ENCODE measurements around the gene RGPD5. TPM values are rescaled to one million over a fixed set of nuclear protein-coding genes. Genes with fewer than 3 reads are reported as not detected.

The RGPD5 gene
- total RNA-seq = 14.0 and 36.6 TPM in 2 replicates

DNA sequence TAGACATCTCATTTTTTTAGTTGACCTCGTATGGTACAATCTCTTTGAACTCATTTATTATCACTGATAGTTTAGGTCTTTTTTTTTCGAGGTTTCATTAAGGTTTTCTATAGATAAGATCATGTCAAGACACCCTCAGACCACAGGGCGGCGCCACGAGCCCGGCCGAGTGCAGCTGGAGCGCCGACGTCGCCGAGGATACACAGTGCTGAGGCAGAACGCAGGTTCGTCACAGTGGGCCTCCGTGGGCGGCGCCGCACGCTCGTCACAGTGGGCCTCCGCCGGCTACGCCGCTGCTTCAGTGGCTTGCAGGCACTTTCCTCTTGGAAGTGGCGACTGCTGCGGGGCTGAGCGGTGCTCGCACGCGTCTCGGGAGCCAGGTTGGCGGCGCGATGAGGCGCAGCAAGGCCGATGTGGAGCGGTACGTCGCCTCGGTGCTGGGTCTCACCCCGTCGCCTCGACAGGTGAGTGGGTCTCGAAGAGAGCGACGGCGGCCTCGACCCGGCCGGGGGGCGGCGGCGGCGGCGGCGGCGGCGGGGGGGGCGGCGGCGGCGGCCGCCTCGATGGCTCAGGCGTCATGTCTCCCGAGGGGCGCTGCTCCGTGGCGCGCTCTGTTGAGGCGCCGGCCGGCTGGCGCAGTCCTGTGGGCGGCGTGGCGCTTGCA is at the start of gene RGPD5:
TSS of gene RGPD5 (plus strand) at position 232 of the 664 bp plus-strand sequence. CDS start at position 393, 161 bp downstream.

DNA sequence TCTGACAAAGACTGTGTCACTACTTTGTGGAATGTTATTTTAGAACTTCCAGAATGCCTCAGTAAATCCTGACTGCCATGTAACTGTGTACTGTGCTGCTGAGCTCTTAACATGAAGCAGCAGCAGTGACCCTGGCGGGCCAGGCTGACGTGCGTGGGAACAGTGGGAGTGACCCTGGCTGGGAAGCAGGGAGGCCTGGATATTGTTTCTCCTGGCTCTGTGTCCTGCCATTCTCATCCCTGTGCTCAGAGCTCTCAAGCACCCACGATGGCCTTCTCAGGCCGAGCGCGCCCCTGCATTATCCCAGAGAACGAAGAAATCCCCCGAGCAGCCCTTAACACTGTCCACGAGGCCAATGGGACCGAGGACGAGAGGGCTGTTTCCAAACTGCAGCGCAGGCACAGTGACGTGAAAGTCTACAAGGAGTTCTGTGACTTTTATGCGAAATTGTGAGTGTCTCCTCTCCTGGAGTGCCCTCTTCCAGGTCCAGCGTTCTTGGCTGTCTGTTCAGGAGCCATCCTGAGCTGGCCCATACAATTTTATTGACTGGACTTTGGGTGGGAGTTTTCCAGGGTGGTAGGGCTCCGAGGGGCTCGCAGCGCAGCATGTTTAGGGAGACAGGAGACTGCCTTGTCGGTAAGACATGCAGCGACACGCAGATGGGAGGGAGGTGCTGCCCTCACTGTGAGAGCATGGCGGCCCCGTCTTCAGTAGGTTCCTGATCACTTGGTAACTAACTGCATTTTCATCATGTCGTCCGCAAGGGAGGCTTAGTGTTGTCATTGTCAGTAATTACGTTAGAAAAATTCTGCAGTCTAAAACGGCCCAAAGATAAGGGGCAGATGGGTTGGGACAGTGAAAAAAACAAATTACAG is 104.6 kb downstream of the RGPD5 start, which contains the start of gene LIMS3:
TSS of gene LIMS3 (plus strand) at position 227 of the 875 bp plus-strand sequence. CDS start at position 268, 41 bp downstream.

Other genes with a start within 250 kb of the RGPD5 start
- gene SEPTIN10, start 180.3 kb upstream of the RGPD5 start, total RNA-seq = 55.5 and 76.0 TPM in 2 replicates
- 8.1 and 21.9 TPM in 2 replicates for gene SOWAHC, start 179.9 kb upstream of the RGPD5 start, total RNA-seq
- 0.20 and 2.2 TPM in 2 replicates for gene LIMS3, start 104.4 kb downstream of the RGPD5 start, total RNA-seq